Progenitor cell of endocrine pancreas (in vitro differentiated cells): ENCODE results near the gene S100G. TPM values are rescaled to one million over a fixed set of nuclear protein-coding genes. Genes with fewer than 3 reads are reported as not detected.

Experiments used
- DNase-seq: peaks from one replicate; pipeline ENCODE4 v3.0.0; 2021; ENCODE audit warnings: low spot score; ENCODE audit not compliant: unreplicated experiment
- H3K27ac Mint-ChIP-seq: 2 replicates; pipeline ENCODE4 v1.8.0; 2021; ENCODE audit warnings: mild to moderate bottlenecking, moderate library complexity, mixed read lengths
- H3K27me3 Mint-ChIP-seq: 2 replicates; pipeline ENCODE4 v1.8.0; 2021; ENCODE audit warnings: mixed read lengths
- H3K36me3 Mint-ChIP-seq: 2 replicates; pipeline ENCODE4 v1.8.0; 2022; ENCODE audit warnings: mixed read lengths; ENCODE audit not compliant: insufficient read depth
- H3K4me1 Mint-ChIP-seq: 2 replicates; pipeline ENCODE4 v1.8.0; 2021; ENCODE audit warnings: low read depth, mixed read lengths
- H3K4me3 Mint-ChIP-seq: 2 replicates; pipeline ENCODE4 v1.8.0; 2021; ENCODE audit warnings: low read depth, mild to moderate bottlenecking, moderate library complexity, mixed read lengths
- H3K9me3 Mint-ChIP-seq: 2 replicates; pipeline ENCODE4 v1.8.0; 2021; ENCODE audit warnings: low read depth, mixed read lengths
- total RNA-seq: library from RNA; stranded (reverse); gene quantifications from 2 replicates; pipeline ENCODE4 v1.2.1, GENCODE V29; 2021
- TF ChIP-seq, protein P1 (sequence below): fragments of 200-600 bp; sonication (generic); IDR thresholded peaks from one replicate; pipeline ENCODE4 v1.5.0; 2021; ENCODE audit warnings: antibody characterized with exemption, mild to moderate bottlenecking; ENCODE audit not compliant: unreplicated experiment

The S100G gene
- total RNA-seq, 1 donor from 2014 or later = not detected

DNA sequence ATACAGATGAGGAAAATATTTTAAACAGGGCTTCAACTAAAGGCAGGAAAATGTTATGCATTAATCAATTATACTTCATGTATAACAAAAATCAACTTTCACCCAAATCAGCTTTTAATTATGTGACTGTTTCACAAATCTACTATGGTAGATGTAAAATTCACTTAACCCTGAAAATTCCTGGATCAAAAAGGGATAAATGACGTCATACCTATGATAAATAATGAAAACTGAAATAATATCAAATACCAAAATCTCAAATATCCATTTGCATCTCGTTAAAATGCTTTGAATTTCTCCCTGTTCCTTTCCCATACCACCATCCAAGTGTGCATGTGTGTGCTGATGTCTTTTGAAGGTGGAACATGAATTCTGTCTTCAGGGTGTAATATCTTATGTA is 11.5 kb downstream of the S100G start:
- Mint-ChIP-seq H3K36me3 (peaks cover 47% of the 10 kb centered on the region), H3K27me3 (no peaks in the 10 kb centered on the region)

DNA sequence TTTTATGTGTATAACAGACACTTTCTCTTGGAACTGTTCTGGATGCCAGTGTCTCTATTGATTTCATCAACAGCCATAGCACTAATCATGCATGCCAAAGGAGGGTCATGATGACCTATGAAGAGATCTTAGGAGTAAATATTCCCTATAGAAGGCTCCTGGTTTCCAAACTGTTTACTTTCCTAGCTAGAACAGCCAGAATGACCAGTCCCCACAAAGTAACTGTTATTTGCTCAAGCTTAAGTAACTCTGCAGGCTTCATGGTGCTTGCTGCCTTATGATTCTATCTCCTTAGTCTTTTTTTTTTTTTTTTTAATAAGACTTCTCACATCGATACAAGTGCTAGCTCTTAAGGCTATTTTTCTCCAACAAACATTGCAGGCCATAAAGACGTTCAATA is 12.4 kb downstream of the S100G start:
- TF ChIP-seq, protein P1, sequence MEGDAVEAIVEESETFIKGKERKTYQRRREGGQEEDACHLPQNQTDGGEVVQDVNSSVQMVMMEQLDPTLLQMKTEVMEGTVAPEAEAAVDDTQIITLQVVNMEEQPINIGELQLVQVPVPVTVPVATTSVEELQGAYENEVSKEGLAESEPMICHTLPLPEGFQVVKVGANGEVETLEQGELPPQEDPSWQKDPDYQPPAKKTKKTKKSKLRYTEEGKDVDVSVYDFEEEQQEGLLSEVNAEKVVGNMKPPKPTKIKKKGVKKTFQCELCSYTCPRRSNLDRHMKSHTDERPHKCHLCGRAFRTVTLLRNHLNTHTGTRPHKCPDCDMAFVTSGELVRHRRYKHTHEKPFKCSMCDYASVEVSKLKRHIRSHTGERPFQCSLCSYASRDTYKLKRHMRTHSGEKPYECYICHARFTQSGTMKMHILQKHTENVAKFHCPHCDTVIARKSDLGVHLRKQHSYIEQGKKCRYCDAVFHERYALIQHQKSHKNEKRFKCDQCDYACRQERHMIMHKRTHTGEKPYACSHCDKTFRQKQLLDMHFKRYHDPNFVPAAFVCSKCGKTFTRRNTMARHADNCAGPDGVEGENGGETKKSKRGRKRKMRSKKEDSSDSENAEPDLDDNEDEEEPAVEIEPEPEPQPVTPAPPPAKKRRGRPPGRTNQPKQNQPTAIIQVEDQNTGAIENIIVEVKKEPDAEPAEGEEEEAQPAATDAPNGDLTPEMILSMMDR = no peak
- Mint-ChIP-seq H3K27me3 (no peaks in the 10 kb centered on the region), H3K4me3 (no peak overlapping the region), H3K4me1 (peaks cover 16% of the 10 kb centered on the region), H3K9me3 (no peaks in the 10 kb centered on the region), H3K36me3 (peaks cover 45% of the 10 kb centered on the region), H3K27ac (no peak overlapping the region)
- no peak for DNase-seq

More for the DNA sequence above, 11.5 kb downstream of the S100G start:
- Mint-ChIP-seq H3K4me3 (no peak overlapping the region), H3K9me3 (no peaks in the 10 kb centered on the region), H3K4me1 (peaks cover 16% of the 10 kb centered on the region), H3K27ac (no peak overlapping the region)
- DNase-seq = no peak
- TF ChIP-seq, protein P1 = no peak

DNA sequence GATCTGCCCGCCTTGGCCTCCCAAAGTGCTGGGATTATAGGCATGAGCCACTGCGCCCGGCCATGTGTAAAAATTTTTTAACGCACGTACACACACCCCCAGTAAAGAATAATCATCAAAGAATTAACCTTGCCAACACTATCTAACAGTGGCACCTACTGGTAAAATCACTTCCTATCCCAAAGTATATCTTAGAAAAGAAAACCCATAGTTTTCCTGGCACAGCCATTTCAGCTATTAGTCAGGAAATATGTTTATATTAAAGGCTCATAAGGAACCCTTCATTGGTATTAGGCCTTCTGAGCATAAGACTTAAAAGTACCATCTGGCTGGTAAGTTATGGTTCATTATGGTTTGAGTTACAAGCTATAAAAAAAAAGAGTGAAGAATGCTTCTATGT is 14.1 kb downstream of the S100G start:
- H3K9me3 Mint-ChIP-seq = no peaks in the 10 kb centered on the region
- H3K27ac Mint-ChIP-seq = peak overlapping the region; percentile 56
- no peak overlapping the region for H3K4me3 Mint-ChIP-seq
- TF ChIP-seq, protein P1 = no peak
- no peak for DNase-seq
- H3K27me3 Mint-ChIP-seq = no peaks in the 10 kb centered on the region
- H3K36me3 Mint-ChIP-seq = peaks cover 39% of the 10 kb centered on the region
- H3K4me1 Mint-ChIP-seq = peaks cover 16% of the 10 kb centered on the region

DNA sequence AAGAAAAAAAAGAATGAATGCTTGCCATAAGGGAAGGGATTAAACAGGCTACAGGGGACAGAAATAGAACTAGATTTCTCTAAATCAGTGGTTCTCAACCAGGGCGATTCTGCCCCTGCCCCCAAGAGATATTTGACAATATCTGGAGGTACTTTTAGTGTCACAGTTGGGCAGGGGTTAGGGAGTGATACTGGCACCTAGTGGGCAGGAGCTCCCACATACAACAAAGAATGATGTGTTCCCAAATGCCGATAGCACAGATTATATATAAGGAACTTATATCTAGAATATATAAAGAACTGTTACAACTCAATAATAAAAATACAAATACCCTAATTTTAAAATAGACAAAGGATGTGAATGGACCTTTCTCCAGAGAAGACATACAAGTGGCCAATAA is 14.7 kb downstream of the S100G start:
- peaks cover 39% of the 10 kb centered on the region for H3K36me3 Mint-ChIP-seq
- peak overlapping the region; percentile 56 for H3K27ac Mint-ChIP-seq
- H3K27me3 Mint-ChIP-seq = no peaks in the 10 kb centered on the region
- TF ChIP-seq, protein P1 = no peak
- no peaks in the 10 kb centered on the region for H3K9me3 Mint-ChIP-seq
- DNase-seq = no peak
- peaks cover 16% of the 10 kb centered on the region for H3K4me1 Mint-ChIP-seq
- H3K4me3 Mint-ChIP-seq = no peak overlapping the region

DNA sequence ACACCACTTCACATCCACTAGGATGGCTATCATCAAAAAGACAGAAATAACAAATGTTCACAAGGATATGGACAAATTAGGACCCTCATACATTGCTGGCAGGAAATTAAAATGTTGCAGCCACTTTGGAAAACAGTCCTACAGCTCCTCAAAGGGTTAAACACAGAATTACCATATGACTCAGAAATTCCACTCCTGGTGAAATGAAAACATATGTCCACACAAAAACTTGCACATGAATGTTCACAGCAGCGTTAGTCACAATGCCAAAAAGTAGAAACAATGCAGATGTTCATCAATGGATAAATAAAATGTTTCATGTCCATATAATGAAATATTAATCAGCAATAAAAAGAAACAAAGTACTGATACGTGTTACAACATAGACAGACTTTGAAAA is 15.1 kb downstream of the S100G start:
- peaks cover 14% of the 10 kb centered on the region for H3K4me1 Mint-ChIP-seq
- TF ChIP-seq, protein P1 = no peak
- H3K36me3 Mint-ChIP-seq = peaks cover 39% of the 10 kb centered on the region
- H3K27ac Mint-ChIP-seq = no peak overlapping the region
- DNase-seq = no peak
- H3K9me3 Mint-ChIP-seq = no peaks in the 10 kb centered on the region
- no peaks in the 10 kb centered on the region for H3K27me3 Mint-ChIP-seq
- no peak overlapping the region for H3K4me3 Mint-ChIP-seq
